Skeletal muscle cell (primary cell): ENCODE data around the gene FEZF1.

Source experiments
- DNase-seq: peaks from one replicate; pipeline ENCODE4 v3.0.0-alpha.2; 2010; ENCODE audit warnings: low read depth
- H3K4me3 ChIP-seq: 2 replicates; pipeline ENCODE4 v1.5.1; 2011; ENCODE audit warnings: low read depth, mild to moderate bottlenecking, control low read depth, low read length, moderate library complexity

FEZF1 gene

DNA sequence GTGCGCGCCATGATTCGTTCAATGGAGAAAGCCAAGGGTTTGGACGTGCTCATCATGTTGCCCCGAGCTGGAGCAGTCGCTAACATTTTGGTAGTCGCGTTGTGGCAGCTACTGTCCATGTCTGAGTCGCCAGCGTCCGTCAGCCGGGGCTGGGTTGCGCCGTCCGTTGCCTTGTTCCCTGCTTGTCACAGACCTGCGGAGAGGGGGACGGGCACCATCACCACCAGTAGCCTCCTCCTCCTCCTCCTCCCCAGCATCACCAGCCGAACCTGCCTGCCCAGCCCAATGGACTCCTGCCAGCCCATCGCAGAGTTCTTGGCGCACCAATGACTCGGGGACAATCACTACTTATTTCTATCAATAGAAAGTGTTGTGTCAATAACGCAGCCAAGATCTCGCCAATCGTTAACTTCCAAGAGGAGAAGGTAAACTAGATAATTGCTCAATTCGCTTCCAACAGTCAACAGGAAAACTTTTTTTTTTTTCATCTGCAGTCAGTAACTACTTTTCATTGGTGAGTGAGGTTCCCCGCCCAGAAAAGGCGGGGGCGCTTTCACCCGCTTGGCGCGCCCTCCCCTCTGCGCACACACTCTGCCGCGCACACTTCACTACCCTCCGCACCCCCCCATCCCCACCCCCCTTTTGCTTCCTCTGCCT lies at the start of gene FEZF1:
FEZF1 (minus strand) TSS at position 432 of the 657 bp plus-strand sequence; CDS start at position 119, 313 bp downstream.
- no peak for DNase-seq
- H3K4me3 ChIP-seq = no peak within 1 kb of the TSS

DNA sequence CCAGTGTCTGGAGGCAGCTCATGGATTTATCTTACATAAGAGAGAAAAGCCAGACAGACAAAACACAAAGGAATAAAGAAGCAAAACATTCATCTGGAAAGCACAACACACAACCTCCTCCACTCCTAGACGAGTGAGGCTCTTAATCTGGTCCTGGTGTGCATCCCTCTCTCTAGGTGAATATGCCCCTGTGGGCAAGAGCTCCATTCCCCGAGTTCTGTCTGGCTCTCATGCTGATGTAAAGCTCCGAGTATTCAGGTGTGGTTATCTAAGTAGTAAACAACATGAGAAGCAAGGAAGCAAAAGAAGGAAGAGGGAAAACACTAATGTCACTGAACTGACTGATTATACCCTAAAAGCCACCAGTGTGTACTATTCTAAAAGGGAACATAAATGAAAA lies 47.9 kb upstream of the FEZF1 start:
- no peak overlapping the region for H3K4me3 ChIP-seq
- DNase-seq = no peak

DNA sequence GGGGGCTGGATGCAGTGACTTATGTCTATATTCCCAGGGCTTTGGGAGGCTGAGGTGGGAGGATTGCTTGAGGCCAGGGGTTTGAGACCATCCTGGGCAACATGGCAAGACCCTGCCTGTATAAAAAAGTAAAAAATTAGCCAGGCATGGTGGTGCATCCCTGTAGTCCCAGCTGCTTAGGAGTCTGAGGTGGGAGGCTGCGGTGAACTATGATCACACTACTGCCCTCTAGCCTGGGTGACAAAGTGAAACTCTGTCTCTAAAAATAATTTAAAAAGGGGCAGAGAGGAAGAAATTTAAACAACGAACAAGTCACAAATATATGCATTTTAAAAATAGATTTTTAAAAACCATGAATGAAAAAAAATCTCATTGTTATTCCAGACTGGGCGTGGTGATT lies 46.2 kb upstream of the FEZF1 start:
- no peak for DNase-seq
- H3K4me3 ChIP-seq = no peak overlapping the region

DNA sequence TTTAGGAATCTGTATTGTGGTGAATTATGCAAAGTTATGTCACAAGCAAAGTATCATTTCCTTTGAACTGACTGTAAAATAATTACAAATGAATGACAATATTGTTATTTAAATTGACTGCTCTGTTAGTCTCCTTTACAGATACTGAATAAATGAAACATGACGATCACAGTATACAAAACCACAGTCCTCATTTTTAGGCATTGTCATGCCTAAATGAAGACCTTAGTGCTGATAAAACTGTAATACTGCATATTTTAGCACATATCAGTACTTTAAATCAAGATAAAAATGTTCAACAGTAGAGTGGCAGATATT lies 39.7 kb upstream of the FEZF1 start:
- DNase-seq = no peak
- H3K4me3 ChIP-seq = no peak overlapping the region

DNA sequence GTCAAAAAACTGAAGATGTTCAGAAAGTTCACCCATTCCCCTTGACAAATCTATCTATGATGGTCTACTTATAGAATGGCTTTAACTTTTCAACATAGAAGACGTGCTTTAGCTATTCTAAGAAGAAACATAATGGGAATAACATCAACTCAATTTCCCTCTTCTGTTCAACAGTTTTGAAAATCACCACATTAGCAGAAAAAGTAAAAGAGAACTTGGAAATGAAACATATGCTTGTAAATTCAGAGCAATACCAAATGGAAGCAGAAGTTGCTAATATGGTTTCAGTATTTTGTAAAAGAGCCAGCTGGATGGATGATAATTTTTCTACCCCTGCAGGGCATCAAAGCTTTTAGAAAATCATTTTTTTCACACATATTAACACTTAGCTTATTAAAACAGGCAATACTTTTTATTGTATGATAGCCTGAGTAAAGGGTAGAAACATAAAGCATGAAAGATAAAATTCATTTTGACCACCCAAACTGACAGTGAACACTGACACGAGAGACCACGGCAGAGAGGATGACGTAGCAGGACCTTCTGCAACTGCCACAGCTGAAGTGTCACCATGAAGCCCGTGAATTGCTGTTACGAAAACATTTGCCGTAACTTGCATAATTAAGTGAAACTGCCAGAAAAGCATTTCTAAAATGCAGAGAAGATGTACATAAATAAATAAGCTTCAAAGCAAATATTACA lies 39.2 kb upstream of the FEZF1 start:
- DNase-seq = no peak
- H3K4me3 ChIP-seq = no peak overlapping the region

DNA sequence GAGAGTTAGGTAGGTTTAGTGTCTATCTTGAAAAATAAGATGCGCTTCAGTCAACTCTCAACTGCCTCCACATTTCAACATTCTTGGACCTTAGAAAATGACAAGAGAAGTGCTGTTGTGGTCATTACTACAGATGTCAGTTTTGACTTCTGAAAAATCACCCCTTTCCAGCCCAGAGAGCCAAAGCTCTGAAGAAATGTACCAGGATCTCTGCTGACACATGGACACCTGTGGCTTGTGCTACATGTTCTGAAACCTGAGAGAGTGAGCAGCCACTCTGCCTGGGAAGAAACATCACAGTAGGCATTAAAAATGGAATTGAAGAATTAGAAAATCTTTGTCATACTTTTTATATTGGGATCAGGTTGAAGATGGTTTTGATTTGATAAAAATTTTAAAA lies 35.9 kb upstream of the FEZF1 start:
- H3K4me3 ChIP-seq = no peak overlapping the region
- no peak for DNase-seq

DNA sequence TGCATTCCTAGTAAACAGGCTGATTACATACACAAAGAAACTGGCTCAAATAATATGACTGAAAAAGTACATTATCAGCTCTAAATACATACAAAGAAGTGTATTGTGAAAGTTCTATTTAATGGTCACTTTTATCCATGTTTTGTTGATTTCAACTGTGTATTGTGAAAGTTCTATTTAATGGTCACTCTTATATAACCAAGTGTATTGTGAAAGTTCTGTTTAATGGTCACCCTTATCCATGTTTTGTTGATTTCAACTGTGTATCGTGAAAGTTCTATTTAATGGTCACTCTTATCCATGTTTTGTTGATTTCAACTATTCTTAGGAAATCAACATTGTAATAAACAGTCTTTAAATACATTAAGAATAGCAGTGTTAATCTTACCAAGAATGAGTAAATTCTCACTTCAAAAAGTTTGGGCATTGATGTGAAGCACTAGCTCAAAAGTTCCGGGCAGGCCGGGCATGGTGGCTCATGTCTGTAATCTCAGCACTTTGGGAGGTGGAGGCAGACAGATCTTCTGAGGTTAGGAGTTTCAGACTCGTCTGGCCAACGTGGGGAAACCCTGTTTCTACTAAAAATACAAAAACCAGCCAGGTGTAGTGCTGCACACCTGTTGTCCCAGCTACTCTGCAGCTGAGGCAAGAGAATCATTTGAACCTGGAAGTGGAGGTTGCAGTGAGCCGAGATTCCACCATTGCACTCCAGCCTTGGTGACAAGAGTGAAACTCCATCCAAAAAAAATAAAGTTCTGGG lies 34.8 kb upstream of the FEZF1 start:
- no peak for DNase-seq
- H3K4me3 ChIP-seq = no peak overlapping the region

DNA sequence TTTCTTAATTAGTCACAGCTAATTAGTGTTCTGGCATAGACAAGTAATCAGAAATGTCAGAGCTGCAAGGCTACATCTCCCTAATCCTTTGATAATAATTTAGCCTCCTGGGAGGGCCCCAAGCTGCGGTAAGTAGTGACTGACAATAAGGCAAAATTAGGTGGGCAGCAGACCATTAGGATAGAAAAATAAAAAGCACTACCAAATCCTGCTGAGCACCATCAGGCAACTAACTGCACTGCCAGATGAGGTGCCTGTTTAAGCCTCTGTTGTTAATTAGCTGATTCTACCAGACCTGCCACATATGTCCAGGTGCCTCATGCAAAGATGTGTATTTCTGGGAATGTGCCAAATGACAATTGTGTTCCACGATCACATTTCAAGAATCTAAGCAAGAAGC lies 32.5 kb upstream of the FEZF1 start:
- no peak for DNase-seq
- no peak overlapping the region for H3K4me3 ChIP-seq

DNA sequence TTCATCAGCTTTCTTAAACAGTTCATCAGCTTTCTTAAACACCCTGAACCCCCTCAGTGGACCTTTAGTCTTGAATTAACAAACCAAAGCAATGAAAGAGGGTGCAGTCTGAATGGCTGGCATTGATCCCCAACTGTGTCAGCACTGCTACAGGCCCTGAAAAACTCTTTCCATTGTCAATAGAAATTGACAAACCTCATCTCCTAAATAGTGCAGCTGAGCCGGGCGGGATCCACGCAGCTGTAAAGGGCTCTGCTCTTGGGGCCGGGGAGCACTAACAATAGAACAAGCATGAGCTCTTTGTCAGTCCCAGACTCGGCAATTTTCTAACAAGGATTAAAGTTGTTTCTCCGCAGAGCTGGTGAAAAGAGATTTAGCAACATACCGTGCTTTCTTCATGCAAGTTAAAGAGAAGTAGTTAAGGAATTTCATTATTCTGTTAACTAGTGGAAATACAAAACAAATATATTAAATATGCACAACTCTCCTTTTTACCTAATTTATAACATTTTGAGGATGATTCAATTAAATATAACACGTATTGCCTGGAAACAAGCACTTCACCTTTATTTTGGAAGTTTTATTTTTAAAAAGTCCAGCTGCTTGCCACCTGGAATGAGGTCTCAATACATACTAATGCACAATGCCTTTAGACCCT lies 24.7 kb upstream of the FEZF1 start:
- DNase-seq = no peak
- H3K4me3 ChIP-seq = no peak overlapping the region

DNA sequence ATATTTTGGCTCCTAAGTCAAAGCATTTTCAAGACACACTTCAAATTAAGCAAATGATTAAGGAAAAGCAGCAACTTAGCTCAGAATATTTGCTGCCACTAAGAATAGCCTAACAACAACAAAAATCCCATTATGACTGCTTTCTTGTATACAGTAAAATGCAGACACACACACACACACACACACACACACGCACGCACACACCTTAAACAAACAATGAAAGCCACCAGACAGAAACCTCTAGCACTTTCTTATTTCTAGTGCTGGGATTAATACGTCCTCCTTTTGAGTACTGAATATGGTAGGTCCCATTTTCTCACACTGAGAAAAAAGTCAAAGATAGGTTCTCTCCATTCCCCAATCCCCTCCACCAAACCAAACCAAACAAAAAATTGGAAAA lies 23.4 kb upstream of the FEZF1 start:
- no peak overlapping the region for H3K4me3 ChIP-seq
- no peak for DNase-seq

DNA sequence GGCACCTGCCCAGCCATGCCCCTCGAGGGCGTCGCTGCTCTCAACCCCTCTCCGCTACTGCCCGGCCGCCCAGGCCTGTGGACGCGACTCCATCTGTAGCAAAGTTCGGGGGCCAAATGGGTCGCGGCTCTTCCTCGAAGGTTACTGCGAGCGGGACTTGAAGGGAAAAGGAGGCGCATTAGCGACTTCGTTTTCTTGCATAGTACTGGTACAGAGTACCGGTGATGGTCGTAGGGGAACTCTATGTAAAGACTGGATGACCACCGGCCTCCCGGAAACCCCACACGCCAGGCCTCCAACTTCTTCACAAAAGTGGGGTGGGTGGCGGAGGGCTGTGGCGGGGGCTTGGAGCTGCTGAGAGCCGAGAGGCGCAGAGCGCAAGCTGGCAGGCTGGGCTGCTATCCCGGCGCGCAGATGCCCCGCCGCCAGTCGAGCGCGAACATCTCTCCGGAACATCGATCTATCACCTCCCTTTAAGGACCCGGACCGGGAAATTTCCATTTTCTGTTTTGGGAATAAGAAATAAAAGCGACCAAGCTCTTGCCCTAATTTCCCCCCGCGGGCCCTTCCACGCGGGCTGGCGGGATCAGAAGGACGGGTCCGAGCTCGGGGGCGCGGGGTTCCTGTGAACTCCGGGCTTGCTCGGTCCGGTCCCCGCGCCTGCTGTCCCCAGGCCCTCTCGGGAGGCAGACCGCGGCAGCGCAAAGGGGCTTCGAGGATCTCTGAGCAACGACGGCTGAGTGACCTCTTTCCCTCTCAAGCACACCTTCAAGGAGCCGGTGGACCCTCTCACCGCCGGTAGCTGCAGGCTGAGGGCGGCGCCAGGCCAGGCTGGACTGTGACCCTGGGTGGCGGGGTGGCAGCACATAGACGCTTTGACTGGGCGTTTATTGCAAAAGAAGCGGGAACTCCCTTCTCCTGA lies 12.2 kb upstream of the FEZF1 start:
- no peak for DNase-seq
- no peak overlapping the region for H3K4me3 ChIP-seq

DNA sequence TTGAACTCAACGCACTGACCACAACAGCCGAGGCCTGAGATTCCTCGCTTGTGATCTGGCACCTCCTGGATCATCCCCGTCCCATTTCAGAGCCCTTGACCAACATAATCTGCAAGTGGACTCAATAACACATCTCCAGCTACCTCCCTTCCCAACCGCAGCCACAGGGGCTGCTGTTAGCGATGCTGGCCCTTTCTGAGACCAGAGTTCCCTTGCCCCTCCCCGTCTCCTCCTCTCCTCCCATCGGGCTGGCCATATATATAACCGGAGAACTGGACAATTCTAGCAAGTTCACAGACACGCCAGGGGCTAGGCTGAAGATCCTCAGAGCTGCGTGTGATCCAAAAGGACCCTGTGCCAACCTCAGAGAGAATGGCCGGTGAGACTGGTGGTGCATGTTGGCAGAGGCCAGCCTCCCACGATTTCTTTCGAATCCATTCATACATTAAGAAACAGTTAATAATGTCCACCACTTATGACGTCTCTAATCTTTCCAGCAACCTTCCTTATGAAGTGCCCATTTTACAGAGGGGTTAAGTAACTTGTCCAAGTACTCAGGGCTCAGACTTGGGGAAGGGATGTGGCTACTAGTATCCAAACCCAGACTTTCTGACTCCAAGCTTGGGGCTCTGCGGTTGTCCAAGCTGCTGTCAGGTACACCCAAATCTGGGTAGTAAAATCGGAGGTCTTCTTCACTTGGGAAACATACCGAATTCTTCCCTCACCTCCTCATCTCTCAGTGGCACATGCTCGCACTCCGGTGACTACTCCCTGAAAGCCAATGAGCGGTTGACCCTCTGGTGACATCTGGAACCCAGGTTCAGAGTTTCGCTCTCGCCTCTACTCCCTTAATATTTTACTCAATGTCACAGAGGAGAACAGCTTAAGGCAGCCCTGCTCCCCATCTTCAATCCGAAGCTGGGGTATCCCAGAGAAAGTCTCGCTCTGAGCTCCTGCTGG lies 11.2 kb upstream of the FEZF1 start:
- no peak for DNase-seq

DNA sequence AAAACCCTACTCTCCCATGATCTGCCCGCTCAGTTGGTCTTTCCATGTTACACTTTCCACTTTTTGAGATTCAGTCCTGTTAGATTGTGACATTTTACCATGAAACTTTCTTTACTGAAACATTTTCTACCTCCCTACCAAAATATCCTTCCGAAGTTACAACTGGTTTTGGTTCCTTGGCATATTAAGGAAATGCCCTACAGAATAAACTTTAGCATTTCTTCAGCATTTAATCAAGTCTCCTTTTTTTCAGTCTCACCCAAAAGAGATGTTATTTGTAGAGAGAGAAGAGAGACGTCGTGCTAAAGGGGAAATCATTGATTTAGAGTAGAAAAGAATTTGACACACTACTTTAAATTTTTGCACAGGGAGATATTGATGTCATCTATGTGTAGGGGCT lies 9.7 kb upstream of the FEZF1 start:
- no peak overlapping the region for H3K4me3 ChIP-seq
- DNase-seq = no peak

More for the DNA sequence above, 11.2 kb upstream of the FEZF1 start:
- no peak overlapping the region for H3K4me3 ChIP-seq

DNA sequence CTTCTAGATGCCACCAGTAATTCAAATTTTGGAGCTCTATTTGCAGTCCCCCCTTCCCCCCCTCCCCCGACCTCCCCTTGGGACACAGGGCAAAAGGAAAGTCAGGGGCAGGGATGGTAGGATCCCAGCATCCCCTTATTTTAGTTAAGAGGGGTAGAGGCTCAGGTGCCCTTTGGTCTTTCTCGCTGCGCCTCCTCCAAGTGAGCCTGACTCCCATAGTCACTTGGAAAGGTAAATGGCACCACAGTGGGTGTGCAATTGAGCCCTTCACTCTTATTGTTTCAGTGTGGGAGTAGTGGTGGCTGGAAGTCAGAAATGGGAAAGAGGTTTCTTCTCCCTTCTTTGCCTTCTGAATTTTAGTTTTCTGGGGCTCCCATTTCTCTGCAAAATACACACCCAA lies 8.2 kb upstream of the FEZF1 start:
- no peak overlapping the region for H3K4me3 ChIP-seq
- no peak for DNase-seq

DNA sequence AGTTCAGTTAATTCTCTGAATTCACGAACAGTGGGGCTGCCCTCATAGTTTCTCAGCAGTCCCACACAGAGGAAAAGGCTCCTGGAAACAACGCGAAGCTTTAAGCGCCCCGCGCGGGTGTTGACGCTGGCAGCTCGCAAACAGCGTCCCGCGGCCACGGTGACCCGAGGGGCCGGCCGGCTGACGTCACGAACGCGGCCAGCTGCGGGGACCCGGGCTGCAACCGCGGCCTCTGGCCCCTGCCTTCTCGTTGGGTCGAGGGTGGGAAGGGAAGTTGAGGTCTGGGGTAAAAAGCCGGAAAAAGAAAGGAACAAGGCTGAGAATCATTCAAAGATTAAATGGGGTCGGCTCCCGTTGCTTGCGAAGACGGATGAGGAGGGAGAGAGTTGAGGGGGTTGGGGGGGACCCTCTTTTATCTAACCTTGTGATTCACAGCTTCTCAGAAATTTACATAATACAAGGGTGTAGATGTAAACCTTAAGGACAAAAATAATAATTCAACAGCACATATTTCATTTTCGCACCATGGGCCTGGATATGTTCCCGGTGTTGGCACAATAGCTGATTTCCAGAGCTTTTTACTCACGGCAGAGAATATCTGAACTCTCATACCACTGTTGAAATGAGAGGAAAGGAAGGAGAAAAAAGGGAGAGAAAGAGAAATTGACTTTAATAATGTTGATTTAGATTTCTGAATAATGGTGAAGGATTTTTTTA lies 7.3 kb upstream of the FEZF1 start:
- no peak overlapping the region for H3K4me3 ChIP-seq
- DNase-seq = no peak

DNA sequence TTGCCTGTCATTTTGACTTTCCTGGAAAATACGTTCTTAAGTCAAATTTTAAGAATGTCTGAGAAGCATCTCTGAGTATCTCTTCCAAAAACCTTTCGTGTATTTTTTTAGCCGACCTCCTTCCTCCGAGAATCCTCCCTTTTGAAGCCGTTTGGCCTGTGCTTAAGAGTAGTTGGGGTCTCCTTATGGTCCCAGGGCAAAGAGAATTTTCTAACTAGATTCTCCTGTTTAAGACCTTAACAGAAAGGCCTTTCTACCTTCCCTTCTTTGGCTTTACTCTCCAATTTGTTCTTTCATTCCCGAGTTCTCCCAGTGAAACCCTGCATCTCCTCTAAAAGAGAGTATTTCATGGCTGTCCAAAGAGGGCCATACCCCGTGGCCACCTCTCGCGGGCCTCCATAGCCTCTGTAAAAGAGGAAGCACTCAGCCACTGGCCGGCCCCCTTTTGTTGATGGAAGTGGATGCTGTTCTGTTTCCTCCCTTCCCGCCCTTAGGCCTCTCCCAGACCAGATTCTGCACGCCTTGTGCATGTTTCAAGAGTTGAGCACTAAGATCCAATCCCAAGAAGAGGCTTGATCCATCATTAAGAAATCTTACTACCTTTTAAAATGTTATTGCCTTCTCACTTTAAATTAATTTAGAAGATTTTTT lies 6.6 kb upstream of the FEZF1 start:
- no peak for DNase-seq
- H3K4me3 ChIP-seq = no peak overlapping the region
